ENCODE measurements around the gene SLC35F4.
"Not testable (repeated sequence)": the region's sequence is repeated elsewhere in the genome, so short reads cannot be mapped to it uniquely, and the experiment has no call there.

Gene SLC35F4

DNA sequence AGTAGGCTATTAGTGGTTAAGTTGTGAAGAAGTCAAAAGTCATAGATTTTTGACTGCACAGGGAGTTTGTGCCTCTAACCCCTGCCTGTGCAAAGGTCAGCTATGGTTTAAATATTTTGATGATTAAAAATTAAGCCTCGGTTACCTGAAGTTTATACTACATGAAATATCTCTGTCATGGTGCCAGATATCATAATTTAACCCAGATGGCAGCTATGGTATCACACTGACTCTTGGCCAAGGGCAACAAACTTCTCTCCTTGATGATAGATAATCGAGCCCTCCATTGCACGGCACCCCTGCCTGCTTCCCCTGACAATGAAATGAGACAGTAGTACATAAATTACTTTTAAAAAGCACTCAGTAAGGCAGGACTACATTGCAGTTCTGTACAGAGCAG, 80.8 kb downstream of the SLC35F4 start:
- no peak for DNase-seq

DNA sequence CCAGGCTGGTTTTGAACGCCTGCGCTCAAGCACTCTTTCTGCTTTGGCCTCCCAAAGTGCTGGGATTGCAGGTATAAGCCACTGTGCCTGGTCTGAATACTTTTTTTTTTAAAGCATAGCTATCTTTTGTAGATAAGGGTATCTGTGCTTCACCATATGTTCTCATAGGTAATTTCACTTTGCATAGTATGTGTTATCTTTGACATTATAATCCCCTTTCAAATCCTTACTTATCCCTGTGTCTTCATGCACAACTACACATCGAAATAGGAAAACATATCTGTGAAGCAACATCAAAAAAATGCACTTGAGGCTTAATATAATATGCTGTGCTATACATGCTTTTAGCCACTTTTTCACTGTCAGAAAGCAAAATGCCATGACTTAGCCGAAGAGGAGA, 94.1 kb downstream of the SLC35F4 start:
- no peak for DNase-seq

DNA sequence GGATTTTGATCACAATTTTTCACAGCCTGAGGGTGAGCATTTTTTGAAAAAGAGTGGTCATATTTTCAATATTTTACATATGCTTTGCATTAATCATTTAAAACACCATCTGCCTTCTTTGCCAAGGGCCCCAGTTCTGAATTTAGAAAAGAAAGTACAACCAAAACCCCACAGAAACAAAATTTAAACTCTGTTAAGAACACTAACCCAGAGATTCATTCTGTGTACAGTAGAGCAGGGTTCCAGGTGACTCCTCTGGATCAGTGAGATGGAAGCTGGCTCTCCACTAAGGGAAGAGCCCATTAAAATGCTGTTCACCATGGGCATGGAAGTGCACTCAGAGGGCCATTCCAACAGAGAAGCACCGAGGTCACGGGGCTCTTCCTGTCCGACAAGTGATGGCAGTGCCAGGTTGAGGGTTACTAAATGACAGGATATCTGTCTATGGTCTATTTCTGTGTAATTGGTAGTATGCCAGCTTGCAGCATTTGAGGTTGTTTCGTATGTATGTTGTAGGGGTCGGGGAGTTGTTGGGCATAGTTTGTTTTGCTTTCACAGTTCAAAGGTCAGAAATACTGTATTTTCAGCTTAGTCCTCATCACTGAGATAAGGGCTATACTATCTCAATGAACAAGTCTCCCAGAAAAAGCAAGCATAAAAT, 95.9 kb downstream of the SLC35F4 start:
- DNase-seq = no peak

DNA sequence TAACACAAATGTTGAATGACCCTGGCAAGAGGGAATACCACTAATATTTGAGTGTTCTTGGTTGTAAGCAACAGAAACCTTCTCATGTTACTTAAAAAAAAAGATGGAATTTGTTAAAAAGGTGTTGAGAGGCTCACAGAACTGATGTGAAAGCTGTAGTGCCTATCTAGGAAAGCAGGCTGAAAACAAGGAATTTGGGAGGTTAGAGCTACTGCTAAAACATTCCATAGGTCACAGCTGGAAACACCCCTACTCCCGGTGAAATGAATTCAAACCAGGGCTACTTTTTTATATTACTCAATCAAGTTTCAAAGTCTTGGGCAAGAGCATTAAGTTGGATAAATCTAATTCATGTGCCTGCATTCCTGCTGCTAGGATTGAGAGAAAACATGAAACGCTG, 104.1 kb downstream of the SLC35F4 start:
- DNase-seq = no peak

DNA sequence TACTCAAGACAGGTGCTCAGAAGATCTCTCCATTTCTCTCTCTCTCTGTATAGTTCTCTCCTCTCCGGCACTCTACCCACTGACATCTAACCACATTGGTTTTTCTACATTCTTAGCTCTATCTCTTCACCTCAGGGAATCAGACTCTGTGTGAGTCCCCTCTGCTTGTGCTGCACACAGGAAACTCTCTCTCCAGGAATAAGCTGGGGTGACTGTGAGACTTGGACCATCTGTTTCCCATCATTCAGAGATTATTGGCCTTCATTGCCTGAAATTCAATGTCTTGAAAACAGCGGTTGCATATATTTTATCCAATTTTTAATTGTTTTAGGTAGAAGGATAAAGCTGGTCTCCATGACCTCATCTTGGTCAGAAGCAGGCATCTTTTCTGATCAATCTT, 105.0 kb downstream of the SLC35F4 start:
- no peak for DNase-seq

DNA sequence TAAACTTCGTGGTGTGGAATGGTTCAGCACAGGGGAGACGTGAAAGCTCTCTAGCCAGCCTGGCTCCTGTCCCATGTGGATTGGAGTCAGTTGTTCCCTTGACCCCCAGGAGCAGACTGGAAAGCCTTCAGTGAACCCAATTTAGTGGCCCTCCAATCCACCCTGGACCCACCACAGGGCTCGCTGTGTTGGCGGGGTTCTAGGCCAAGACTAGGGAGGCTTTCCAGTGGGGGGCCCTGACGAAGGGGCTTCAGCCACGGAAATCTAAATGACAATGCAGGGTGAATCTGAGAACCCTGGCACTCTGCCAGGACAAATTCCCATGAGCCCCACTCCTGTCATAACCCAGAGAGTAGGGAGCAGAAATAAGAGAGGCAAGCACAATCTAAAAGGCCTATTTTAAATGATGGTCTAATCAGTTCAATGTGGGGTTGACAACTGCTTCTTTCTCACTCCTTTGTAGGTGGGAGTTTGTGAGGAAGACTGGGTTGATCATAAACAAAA, 110.8 kb downstream of the SLC35F4 start:
- no peak for DNase-seq

DNA sequence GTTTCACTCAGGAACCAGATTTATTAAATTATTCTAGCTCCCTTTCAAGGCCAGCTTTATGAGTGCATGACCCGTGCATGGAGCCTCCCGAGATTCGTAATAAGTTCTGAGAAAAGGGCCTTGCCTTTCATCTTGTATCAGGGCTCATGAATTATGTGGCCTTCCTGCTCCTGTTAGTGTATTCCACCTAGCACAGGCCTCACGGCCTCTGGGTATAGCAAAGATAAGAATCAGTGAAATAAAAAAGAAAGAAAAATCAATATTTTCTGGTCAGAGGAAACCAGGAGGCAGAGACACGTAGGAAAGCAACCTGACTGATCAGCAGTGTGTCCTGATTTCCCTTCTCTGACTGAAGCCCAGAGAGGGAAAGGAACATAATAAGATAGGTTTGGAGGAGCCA, 111.4 kb downstream of the SLC35F4 start:
- no peak for DNase-seq

DNA sequence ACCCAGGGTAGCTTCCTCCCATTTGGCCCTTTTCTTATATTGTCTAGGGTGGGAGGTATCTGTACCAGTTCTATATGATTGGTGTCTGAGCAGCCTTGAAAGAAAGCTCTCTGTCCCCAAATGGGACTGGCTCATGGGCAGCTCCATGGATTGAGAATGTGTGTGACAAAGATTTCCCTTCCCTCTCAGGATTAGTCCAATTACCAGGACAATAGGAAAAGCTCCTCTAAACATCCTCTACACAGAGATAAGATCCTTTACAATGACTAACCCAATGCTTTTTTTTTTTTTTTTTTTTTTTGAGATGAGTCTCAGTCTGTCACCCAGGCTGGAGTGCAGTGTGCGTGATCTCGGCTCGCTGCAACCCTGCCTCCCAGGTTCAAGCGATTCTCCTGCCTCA, 112.1 kb downstream of the SLC35F4 start:
- no peak for DNase-seq

DNA sequence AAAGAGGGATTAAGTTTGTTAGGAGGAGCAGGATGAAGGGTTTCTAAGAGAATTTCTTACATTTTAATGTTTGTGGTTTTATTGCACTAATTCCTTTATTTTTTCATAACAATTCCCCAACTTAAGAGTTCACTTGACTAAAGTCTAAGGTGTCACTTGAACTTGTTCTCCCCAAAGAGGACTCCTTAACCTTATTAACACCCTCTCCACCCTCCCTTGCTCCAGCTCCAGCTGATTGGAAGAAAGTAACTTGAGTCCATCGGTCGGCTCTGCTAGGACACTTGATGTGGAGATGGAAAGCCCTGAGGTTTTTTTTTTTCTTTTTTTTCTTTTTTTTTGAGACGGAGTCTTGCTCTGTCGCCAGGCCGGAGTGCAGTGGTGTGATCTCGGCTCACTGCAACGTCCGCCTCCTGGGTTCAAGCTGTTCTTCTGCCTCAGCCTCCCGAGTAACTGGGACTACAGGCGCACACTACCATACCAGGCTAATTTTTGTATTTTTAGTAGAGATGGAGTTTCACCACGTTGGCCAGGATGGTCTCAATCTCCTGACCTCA, 113.7 kb downstream of the SLC35F4 start:
- DNase-seq = not testable (repeated sequence)

DNA sequence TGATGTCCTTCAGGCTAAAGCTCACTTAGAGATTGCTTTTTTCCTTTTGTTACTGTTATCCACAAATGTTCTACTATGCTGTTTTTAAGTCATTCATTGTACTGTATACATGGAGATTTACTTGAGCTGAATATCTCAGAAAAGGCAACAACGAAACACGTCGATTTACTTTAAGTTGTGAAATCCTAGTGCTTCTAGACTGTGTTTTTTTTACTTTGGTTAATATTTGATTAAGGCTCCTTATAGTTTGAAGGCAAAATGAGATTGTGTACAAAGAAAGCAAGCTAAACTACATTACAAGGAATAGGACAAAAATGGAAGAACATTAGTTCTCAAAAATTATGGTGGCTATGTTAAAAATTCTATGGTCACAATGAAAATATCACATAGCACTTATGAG, 114.5 kb downstream of the SLC35F4 start:
- no peak for DNase-seq

DNA sequence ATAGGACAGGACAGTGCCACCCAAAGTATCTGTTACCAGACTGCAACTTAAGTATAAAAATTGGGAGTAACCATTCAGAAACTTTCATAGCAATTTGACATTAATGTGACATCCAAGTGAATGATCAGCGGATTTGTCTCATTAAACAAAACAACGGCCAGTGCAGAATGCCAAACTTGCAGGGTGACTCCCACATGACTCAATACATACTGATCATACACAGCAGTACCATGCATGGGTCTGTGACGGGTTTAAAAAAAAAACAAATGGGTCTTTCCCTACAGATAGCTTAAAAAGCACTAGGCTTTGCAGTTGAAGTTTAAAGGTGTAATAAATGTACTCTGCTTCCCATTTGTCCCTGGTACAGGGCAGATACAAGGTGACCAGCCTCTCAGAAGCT, 116.6 kb downstream of the SLC35F4 start:
- DNase-seq = no peak

DNA sequence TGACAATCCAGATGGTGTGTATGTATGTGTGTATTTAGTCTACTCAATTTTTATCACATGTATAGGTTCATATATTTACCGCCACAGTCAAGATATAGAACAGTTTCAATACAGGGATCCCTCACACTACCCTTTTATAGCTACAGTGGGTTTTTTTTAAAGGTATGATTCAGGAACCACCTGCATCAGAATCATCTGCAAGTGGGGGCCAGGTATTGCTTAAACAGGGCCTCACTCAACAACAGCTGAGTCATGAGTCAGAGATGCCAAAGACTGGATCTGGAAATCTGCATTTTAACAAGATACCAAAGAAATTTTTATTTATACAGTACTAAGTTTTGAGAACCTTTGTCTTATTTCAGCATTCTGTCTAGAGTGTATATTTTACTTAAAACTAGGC, 117.6 kb downstream of the SLC35F4 start:
- no peak for DNase-seq

DNA sequence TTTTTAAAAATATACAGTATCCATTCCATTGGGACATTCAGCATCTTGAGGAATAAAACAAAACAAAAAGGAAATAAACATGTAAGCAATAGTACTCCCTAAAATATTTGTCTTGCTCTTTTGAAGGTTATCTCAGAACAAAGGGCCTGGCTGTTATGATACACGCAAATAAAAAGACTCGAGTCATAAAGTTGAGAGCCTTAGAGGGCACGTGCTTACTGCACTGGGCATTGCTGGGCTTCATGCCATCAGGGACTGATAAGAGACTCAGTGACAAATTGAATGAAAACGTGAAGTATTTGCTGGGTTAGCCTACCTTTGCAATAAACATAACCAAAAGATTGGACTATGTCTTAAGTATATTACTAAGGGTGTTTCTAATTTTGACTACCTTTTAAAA, 118.9 kb downstream of the SLC35F4 start:
- DNase-seq = no peak

DNA sequence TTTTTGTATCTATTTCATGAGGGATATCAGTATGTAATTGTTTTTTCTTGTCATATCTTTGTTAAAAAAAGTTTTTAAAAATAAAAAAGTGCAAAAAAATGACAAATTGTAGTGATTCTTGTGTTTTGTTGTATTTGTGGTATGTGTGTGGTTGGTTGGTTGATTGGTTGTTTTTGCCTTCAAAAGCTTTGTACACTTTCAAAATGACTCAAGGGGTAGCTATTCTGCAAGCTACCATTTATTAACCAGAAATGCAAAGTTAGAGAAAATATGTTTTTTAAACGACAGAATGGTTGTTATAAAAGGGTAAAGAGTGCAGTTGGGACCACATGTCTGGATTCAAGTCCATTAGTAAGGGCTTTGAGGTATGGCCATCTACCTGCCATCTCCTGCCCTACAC, 119.3 kb downstream of the SLC35F4 start:
- no peak for DNase-seq

DNA sequence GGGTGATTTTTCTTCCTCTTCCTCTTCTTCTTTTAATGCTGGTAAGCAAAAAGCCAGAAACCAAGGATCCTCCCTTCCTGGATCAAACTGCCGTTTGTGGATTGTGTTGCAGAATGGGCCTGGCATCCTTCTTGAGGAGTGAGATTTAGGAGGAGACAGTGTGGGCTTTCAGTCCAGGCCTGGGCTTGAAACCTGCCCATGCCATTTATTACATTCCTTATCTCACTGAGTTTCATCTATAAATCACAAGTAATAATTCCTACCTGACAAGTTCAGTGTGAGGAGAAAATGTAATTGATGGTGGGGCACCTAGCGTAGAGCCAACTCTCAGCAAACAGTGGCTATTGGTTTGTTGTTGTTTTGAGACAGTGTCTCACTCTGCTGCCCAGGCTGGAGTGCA, 126.4 kb downstream of the SLC35F4 start:
- no peak for DNase-seq

DNA sequence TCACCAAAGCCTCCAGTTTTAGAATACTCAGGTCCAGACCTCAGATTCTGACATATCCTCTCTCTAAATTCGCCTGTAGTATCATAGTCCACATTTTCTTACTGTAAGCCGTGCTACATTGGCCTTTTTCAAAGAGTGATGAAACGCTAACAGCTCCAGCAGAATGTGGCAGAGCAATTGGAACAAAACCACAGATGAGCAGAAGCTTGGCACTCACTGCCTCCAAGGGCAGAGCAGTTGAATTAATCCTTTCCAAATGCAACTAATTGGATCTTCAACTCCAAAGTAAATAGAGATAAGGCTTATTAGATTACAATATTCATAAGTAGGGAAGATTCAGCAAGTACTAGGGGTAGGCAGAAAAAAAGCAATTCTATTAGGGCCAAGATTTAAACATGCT, 128.3 kb downstream of the SLC35F4 start:
- no peak for DNase-seq

DNA sequence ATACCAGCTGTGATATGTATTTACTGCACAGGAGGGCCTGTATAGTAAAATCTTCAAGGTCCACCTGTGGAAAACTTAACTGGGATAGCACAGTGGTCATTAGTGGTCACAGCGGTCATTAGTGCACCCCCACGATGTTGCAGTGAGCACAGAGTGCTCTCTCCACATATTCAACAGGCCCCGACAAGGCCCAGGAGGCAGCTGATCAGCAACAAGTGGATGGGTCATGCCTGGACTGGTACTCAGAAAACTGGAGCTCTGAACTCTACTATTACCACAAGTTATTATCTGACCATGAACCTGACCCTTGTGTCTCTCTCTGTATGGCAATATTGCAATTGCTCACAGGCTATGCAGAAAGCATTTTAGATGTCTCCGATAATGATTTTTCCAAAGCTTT, 129.5 kb downstream of the SLC35F4 start:
- DNase-seq = no peak

DNA sequence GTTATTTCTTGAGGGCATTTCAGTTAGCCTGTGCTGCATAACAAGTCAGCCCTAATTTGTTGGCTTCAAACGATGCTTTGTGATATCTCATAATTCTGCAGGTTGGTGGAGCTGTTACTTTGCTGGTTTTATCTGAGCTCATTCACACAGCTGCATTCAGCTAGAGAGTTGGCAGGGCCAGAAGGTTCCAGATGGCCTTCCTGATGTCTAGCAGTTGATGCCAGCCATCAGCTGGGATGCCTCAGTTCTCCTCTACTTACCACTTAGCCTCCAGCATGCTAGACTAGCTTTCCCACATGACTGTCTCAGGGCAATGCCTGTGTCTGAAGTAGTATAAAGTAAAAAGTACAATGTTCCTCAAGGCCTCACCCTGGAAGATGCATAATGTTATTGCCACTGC, 130.6 kb downstream of the SLC35F4 start:
- no peak for DNase-seq

DNA sequence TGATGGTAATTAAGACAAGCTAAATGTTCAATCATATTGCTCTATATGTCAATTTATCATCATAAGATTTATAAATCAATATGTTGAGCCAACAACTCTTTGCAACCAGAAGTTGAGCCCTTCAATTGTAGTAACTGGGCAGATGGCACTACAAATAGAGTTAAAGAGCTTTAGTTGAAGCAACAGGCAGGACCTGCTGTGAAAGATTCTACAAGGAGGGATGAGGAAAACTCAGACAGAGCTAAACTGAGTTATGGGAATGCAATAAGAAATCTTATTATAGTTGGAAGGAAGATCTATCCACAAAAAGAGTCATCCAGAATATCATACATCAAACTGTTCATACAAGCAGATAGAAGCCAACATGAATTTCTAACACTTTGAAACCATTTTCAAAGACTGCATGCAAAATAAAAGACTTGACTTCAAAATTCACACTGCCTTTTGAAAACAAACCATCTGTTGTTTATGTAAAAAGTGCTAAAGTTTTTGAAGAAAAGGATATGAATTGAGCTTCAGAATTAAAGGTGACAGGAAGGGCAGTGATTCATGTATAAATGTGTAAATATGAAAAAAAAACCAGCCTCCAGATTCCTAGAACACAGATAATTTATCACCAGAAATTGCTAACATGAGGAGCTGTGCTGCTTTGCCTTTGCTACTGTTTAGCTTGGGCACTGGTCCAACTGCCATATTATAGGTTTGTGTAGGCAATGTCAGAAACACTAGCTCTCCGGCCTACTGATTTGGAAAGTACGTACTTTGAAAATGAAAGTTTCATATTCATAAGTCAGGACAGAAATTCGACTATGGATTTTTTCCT, 133.2 kb downstream of the SLC35F4 start:
- no peak for DNase-seq

DNA sequence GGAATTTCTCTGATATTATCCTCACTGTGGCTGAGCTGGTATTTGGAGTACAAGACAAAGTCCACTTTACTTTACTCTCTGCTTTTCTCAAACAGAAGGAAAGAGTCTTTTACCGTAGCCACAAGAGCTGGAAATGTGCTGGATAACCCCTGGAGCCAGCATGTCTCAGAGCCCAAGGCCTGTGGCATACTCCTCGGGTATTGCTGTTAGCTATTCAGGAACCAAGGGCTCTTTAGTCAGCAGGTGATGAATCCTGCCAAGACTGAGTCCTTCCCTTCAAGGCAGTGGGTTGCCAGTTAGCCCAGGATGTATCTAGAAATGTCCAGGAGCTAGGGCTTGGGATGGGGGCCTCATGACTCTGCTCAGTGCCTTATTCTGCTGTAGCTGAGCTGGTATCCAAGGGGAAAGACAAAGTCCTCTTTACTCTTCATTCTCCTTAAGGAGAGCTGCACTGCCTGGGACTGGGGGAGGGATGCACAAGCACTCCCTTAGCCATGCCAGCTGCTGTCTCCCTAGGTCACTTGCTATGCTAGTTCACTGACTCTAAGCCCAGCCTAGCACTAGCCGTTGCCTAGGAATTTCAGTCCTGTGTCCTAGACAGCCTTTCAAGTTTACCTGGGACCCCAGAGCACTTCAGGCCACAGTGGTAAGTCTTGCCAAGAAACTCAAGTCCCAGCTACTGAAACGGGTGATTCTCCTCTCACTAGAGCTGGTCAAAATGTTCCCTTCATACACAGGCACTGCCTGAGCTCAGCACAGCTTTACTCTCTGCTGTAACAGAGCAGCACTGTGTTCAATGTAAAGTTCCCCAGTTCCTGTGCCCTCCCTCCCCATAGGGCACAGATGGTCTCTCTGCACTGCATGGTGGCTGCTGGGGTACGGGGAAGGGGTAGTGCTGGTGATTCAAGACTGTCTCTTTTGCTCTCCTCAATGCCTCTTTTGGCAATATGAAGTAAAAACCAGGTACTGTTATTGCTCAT, 136.4 kb downstream of the SLC35F4 start:
- DNase-seq = no peak

DNA sequence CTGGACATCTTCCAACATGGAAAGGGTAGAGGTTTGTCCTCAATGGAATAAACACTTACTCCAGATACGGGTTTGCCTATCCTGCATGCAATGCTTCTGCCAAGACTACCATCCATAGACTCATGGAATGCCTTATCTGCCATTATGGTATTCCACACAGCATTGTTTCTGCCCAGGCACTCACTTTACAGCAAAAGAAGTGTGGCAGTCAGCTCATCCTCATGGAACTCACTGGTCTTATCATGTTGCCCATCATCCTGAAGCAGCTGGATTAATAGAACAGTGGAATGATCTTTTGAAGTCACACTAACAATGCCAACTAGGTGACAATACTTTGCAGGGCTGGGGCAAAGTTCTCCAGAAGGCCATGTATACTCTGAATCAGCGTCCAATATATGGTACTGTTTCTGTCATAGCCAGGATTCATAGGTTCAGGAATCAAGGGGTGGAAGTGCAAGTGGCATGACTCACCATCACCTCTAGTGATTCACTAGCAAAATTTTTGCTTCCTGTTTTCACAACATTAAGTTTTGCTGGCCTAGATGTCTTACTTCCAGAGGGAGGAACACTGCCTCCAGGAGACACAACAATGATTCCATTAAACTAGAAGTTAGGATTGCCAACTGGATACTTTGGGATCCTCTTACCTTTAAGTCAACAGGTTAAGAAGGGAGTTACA, 140.4 kb downstream of the SLC35F4 start:
- no peak for DNase-seq

DNA sequence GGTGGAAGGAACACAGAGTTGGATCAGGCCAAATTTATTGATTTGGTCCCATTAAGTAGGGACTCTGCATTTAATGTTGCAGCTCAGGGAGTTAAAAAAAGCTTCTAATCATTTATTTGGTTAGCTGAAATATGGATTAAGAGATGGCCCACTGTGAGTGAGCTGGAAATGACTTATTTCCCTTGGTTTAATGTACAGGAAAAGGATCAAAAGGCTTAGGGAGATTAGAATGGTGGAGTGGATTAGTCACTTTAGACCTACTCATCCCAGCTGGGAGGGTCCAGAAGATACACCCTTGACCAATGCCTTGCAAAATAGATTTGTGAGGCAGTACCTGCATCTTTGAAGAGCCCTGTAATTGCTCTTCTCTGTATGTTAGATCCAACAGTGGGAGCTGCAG, 143.8 kb downstream of the SLC35F4 start:
- DNase-seq = not testable (repeated sequence)
